COR-L47 (cell line): ENCODE measurements around the gene RBM43.
"Not testable (repeated sequence)": the region's sequence is repeated elsewhere in the genome, so short reads cannot be mapped to it uniquely, and the experiment has no call there.

ENCODE experiments used
- DNase-seq: peaks from one replicate; lab custom pipeline; 2025; lab: John Stamatoyannopoulos, UW

RBM43 gene

DNA sequence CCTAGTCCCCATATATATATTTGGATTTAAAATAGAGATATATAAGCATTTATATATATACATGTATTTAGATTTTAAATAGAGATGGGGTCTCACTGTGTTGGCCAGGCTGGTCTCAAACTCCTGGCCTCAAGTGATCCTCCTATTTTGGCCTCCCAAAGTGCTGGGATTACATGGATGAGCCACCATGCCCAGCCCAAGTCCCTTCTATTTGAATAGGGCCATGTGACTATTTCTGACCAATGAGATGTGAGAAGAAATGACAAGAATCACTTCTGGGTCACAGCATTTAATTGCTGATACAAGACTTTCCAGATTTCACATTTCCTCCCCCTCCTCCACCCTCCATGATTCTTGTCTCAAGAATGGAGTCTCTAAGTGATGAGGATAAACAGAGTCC, 6.4 kb upstream of the RBM43 start:
- no peak for DNase-seq

DNA sequence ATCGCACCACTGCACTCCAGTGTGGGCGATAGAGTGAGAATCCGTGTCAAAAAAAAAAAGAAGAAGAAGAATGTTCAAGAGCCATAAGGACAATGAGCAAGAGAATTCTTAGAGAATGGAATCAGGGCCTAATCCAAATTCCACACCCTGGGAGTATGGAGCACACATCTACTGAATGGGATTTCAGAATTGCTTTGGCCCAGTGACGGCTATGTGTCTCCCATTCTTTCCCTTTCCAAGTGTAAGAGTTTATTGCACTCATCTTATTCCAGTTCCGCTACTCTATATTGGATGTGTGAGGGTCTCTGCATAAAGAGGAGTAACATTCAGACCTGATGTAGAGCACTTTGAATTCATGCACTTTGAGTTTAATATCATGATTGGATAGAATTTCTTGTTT, 5.9 kb upstream of the RBM43 start:
- DNase-seq = no peak

DNA sequence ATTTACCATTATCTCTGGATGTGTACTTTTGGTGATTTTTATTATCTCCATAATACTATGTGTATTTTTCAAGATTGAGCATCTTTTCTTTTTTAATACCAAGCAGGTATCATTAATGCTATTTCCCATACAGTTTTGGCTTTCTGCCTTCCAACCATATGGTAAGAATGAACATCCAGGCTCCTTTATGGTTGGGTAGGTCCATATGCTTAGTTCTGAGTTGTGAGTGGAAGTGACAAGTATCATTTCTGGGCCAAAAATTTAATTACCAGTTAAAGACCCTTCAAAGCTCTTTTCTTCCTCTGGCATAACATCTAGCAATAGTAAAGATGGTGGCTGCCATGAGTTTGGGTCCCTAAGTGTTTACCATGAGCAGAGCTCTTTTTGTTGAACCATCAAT, 4.3 kb upstream of the RBM43 start:
- DNase-seq = no peak

- DNase-seq = no peak
These were observed 2.6 kb upstream of the RBM43 start for GRCh38 chr2:151264157-151264825.

DNA sequence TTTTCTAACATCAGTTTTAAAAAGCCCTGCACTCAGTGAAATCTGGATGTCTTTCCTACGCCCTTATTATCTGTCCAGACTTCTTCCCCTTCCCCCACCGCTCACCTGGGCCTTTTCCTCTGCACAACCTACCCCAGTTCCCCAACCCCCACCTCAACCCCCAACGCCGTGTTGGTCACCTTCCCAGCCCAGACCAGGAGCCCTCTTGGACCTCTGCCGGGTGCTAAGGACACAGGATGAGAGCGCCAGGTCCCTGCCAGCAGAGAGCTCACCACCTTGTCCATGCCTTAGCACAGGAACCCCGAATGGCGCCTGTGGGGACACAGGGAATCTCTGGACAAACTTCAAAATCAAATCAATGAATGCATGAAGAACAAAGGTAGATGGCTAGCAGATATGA, 966 bp upstream of the RBM43 start:
- DNase-seq = no peak

GRCh38 chr2:151261977-151262291, 271 bp upstream of the RBM43 start:
- DNase-seq = no peak

- no peak for DNase-seq
These were observed 961 bp downstream of the RBM43 start for GRCh38 chr2:151260573-151261230.

DNA sequence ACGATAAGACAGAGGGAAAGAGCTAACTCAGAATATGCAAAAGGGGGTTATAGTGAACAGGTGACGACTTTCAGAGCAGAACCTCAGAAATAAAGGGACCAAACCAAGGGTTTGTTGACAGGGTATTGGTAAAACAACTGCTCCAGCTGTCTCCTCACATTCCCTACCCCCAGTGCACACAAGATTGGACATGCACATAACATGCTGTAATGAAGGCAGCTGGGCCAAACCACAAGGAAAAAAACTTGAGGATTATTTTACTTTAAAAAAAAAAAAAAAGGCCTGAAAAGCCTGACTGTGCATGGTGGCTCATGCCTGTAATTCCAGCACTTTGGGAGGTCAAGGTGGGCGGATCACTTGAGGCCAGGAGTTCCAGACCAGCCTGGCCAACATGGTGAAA, 3.5 kb downstream of the RBM43 start:
- no peak for DNase-seq

DNA sequence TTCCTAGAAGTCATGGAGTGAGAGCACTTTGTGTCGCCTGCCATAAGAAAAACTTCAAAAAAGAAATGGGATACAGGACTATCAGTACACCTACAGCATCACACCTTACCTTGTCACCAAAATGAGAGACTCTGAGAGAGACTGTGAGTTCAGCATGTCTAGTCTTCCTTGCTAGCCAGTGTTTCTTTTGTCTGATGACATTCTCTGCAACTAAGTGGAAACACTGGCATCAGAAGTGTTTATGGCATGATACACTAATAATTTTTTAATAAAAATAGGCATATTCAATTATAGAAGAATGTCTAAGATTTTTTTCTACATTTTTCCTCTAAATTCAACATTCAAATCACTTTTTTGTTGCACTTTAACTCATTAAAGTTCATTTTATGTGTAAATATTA, 9.0 kb downstream of the RBM43 start:
- DNase-seq = no peak

DNA sequence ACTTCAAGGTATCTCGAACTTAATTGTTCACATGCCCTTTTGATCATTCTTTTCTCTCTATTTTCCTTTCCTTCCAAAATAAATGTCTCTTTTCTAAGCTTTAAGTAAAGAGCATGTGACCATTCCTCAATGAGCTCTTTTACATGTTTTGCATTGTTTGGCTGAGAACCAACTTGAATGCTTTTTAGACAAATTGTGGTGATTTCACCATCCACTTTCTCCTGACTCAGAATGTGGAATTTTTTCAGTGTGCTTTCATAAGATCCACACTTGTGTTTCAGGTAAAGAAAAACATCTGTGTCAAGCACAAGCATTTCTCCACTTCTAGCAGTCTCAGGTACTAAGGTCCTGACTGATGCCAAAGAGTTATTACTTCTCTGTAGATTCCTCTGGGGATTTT, 10.7 kb downstream of the RBM43 start:
- DNase-seq = no peak

- no peak for DNase-seq
These were observed 14.2 kb downstream of the RBM43 start for GRCh38 chr2:151247432-151247831.

- DNase-seq = no peak
These were observed 15.5 kb downstream of the RBM43 start for GRCh38 chr2:151246152-151246551.

GRCh38 chr2:151243468-151243867, 18.2 kb downstream of the RBM43 start:
- no peak for DNase-seq

DNA sequence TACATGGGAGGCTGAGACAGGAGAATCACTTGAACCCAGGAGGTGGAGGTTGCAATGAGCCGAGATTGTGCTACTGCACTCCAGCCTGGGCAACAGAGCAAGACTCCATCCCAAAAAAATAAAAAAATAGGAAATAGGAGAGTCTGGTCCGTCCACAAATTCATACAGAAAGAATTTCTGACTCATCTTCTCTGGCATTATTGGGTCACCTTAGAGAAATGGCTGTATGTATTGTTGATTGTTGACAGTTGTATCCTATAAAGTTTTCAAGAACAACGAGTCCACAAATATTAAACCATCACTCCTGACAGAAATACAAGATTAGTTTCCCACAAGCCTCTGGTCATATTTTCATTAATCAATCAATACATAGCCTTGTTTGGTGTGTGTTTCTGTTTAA, 20.4 kb downstream of the RBM43 start:
- no peak for DNase-seq

GRCh38 chr2:151240433-151240832, 21.2 kb downstream of the RBM43 start:
- DNase-seq = no peak

GRCh38 chr2:151239624-151240023, 22.0 kb downstream of the RBM43 start:
- DNase-seq = no peak

DNA sequence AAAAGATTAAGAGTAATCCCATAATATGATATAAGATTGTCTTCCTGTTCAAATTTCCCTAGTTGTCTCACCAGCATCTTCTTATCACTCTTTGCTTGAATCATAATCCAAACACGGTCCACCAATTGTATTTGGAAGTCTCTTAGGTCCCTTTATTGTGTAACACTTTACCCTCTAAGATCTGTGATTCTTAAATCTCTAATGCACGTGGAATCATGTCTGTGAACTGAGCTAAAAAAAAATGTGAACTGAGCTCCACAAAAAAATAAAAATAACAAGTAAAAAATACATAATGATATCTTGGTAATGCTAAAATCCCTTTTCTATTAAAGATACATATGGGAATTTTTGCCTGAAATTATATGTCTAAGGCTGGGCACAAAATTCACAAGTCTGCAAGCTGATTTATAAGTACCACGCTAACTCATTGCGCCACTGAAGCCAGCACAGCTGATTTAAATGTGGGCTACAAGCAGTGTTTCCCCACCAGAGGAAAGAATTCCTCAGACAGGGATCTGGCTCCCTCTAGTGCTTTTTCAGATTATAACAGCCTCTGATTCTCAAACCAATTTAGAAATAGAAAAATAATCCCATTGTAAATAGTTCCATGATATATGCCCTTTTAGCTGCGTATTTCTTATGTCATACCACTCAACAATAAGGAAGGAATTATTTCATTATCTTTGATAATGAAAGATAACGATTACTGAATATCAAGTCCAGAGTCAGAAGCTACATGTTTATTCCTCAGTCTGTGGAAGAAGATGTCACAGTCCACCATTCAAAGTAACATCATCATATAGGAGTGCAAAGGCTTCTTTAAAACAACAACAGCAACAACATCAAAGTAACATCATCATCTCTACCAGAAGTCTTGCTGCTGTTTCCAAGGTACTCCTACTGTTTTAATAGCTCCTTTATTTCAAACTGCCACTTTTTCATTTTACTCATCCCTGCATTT, 22.9 kb downstream of the RBM43 start:
- peak; percentile 77 for DNase-seq

DNA sequence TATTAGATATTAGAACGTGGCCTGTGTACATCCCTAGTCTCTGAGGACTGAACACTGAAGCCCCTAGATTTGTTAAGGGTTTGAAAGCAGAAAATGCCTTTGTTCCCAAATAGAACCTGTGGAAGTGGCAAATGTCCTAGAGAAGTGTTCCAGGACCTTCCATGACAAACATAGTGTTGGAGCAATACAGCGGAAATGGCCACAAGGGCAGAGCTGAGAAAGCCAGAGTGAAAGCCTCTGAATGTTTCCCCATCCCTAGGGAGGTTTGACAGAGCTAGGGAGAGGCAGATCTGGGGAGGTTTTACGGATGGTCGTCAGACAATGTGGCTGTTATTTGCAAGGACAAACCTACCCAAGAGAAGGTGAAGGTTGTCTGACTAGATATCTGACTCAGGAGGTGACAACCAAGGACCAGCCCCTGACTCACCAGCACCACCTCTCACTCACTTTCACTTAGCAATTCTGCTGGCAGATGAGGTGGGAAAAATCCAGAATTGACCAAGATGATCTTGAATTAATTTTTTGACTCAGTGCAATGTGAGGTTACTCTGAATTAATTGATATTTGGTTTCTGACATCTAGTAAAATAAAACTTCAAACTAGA, 24.1 kb downstream of the RBM43 start:
- DNase-seq = no peak

DNA sequence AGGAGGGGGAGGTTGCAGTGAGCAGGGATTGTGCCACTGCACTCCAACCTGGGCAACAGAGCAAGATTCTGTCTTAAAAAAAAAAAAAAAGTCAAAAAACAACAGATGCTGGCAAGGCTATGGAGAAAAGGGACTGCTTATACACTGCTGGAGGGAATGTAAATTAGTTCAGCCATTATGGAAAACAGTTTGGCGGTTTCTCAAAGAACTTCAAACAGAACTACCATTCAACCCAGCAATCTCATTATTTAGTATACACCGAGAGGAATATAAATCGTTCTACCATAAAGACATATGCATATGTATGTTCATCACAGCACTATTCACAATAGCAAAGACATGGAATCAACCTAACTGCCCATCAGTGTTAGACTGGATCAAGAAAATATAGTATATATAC, 27.9 kb downstream of the RBM43 start:
- DNase-seq = not testable (repeated sequence)

- not testable (repeated sequence) for DNase-seq
These were observed 28.4 kb downstream of the RBM43 start for GRCh38 chr2:151233288-151233687.

GRCh38 chr2:151230627-151231140, 31.0 kb downstream of the RBM43 start:
- no peak for DNase-seq

- no peak for DNase-seq
These were observed 32.7 kb downstream of the RBM43 start for GRCh38 chr2:151228847-151229512.
